Measurements from ENCODE around the gene WDR74.
"Not testable (repeated sequence)": the region's sequence is repeated elsewhere in the genome, so short reads cannot be mapped to it uniquely, and the experiment has no call there.

The WDR74 gene

DNA sequence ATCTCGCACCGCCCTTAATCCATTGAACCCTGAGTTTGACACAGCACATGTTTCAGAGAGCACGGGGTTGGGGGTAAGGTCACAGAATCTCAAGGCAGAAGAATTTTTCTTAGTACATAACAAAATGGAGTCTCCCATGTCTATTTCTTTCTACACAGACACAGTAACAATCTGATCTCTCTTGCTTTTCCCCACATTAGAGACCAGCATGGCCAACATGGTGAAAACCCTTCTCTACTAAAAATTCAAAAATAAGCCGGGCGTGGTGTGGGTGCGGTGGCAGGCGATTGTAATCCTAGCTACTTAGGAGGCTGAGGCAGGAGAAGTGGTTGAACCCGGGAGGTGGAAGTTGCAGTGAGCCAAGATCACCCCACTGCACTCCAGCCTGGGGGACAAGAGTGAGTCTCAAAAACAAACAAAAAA lies 19.9 kb upstream of the WDR74 start:
- DNase-seq (ENCODE audit: low spot score), result not testable (repeated sequence)

DNA sequence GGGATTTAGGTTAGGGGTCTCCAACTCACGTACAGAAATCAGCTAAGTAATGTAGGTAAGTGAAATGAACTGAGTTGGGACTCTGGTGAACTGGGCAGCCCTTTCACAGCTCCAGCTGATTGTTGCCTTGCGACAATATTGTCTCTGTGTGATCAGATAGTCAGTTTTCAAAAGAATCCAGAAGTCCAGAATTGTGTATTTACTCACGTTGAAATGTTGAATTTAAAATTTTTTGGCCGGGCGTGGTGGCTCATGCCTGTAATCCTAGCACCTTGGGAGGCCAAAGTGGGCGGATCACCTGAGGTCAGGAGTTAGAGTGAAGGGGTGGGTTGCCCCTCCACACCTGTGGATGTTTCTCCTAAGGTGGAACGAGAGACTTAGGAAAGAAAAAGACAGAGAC lies 18.8 kb upstream of the WDR74 start:
- DNase-seq (ENCODE audit: low spot score), result no peak

DNA sequence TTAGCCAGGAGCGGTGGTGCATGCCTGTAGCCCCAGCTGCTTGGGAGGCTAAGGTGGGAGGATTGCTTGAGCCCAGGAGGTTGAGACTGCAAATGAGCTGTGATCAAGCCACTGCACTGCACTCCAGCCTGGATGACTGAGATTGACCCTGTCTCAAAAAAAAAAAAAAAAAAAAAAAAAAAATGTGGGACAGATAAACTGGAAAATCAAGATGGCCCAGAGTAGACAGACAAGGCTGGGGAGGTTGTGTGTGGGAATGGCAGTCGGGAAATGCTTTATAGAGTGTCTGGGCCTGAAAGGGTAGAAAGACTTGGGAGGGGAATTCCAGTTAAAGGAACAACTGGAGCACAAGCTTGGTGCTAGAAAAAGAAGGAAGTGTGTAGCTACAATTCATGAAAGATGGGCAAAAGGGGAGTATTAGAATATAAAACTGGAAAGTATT lies 18.2 kb upstream of the WDR74 start:
- no peak for DNase-seq (ENCODE audit: low spot score)

GRCh38 chr11:62856333-62856895 lies 17.0 kb upstream of the WDR74 start:
- DNase-seq (ENCODE audit: low spot score), result no peak

DNA sequence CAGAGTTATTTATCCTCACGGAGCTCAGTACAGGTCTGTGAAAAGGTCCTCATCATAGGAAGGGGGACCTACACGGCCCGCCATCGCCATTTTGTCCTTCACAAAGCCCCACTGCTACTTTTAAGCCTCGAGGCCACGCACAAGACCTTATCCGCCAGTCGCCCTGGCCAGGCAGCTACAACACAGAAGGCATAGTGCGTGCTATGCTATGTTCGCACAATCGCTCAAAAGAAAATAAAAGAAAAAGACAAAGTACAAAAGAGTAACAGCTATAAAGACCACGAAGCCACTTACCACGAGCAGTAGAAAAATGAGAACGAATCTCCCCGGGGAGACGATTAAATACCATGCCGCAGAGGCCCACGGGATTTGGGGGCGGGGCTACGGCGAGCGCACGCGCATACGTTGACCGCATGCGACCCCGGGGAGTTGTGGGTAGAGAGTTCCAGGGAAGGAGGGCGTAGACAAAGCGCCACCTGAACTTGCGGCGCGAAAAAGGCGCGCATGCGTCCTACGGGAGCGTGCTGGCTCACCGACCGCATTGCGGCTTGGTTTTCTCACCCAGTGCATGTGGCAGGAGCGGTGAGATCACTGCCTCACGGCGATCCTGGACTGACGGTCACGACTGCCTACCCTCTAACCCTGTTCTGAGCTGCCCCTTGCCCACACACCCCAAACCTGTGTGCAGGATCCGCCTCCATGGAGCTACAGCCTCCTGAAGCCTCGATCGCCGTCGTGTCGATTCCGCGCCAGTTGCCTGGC lies 16.4 kb upstream of the WDR74 start:
- DNase-seq (ENCODE audit: low spot score), result peak; percentile 98

DNA sequence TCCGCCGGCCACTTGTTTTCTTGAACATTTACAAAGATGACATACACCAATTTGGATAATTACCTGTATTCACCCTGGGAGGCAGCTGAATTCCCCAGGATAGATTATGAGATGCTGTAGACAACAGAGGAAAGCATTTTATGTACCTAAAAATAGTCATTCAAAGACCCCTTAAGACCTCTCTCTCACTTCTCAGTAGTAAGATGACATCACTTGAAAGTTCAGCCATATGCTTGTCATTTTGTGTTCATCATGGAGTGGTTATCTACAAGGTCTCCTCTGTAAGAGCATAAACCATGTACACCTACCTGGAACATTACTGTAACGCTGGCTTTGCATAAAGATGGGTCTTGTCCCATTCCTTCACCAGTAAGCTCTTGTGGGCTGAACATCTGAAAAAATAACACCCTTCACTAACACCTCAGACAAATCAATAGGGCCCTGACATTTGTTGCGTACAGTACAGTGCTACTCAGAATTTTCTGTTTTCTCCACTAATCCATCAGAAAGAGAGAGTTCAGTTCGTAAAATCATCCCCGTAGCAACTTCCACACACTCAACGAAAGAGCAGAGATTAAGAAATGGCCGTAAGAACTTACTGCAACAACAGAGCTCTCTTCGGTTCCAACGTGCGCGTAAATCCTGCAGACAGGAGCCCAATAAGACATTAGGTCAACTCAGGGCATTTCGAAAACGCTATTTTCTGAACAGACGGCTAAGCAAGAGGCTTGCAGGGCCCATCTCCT lies 15.6 kb upstream of the WDR74 start:
- DNase-seq (ENCODE audit: low spot score), result no peak

- no peak for DNase-seq (ENCODE audit: low spot score)
Observed at GRCh38 chr11:62854013-62854824, 14.8 kb upstream of the WDR74 start.

DNA sequence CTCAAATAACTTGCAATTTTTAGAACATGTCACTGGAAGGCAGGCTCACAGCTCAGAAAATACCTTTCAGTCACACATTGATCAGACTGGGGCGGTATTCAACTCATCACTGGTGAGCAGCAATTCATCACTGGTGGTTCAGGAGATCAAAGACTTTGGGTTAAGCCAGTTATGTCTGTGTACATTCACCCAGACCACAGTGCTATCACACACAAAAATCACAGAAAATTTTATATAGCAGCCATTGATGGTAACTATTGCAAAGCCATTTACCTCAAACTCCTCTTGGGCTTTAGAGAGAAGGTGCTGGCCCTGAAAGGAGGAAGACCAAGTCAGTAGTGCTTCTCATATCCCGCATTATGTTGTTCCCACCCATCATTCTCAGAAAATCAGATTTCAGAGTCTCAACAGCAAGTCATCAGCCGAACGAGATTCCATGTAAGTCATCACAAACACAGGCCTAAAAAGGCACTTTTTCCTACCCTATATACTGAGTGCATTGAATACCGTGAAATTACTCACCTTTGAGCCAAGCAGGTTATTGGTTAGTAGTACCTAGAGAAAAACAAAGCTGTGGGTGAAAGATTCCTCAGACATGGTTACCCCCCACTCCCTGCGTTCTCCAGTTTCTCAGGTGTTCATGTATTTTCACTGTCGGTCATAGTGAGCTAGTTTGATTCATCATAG lies 14.0 kb upstream of the WDR74 start:
- DNase-seq (ENCODE audit: low spot score), result peak; percentile 45

DNA sequence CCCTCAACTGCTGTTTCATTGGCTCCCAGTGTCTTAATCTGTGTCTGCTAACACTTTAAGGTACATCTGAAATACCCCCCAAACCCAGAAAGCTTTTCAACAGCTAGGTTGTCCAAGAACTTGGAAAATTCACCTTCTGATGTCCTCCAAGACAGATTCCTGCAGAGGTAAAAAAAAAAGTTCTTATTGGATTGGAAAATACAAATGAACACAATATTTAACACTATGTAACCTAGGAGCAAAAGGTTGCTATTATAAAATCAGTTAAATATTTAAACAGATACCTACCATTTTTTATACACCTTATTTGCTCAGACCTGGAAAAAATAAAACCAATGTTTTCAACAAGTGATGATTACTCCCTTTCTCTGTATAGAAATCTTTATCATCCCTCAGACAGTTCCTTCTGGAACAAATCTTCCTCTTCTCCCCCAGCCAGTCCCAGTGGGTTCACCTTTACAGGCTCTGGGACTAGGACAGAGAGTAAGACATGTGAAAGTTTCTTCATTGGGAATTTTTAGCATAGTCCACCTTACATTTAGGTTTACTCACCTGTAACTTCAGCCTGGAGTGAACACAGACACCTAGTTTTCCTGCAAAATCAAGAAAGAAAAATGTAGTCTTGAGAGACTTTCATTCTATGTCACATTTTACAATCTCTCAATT lies 13.3 kb upstream of the WDR74 start:
- no peak for DNase-seq (ENCODE audit: low spot score)

GRCh38 chr11:62851807-62852522 lies 12.6 kb upstream of the WDR74 start:
- no peak for DNase-seq (ENCODE audit: low spot score)

GRCh38 chr11:62850911-62851806 lies 11.8 kb upstream of the WDR74 start:
- DNase-seq (ENCODE audit: low spot score), result peak; percentile 41

DNA sequence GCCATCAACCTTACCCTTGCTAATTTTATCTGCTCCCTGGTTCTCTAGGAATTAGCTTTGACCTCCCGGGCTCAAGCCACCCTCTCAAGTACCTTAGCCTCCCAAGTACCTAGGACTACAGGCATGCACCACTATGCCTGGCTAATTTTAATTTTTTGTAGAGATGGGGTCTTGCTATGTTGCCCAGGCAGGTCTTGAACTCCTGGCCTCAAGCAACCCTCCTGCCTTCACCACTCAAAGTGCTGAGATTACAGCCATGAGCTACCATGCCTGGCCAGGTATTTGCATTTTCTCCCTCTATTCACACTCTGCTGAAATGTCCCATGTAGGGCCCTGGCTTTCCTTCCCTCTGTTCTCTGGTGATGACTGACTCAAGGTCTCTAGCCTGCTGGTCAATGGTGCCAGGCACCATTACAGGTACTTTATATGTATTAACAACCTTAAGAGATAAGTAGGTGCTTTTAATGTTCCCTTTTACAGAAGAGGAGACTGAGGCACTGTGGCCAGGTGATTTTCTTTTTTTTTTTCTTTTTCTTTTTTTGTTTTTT lies 8.5 kb upstream of the WDR74 start:
- no peak for DNase-seq (ENCODE audit: low spot score)

DNA sequence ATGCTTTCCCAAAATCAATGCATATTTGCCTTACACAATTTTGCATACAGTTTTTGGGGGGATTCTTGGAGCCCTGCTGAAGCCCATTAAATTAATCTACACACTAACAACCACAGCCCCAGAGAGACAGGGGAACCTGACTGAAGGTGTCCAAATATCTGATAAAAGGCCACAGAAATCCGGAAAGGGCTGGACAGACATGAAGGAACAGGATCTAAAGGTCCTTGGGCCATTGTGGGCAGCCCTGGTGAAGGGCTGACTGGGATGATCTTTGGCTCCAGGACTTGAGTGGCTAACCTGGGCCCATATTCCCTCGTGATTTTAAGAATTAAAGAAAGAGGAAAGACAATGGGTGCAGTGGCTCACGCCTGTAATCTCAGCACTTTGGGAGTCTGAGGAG lies 6.8 kb upstream of the WDR74 start:
- DNase-seq (ENCODE audit: low spot score), result no peak

DNA sequence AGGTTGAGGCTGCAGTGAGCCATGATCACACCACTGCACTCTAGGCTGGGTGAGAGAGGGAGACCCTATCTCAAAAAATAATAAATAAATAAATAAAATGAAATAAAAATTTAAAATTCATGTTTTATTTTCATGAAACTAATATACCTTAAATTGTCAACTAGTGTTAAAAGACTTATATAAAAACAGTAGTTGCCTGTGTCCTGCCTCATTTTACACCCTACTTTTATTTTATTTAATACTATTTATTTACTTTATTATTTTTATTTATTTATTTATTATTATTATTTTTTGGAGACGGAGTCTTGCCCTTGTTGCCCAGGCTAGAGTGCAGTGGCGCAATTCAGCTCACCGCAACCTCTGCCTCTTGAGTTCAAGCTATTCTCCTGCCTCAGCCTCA lies 4.8 kb upstream of the WDR74 start:
- no peak for DNase-seq (ENCODE audit: low spot score)

DNA sequence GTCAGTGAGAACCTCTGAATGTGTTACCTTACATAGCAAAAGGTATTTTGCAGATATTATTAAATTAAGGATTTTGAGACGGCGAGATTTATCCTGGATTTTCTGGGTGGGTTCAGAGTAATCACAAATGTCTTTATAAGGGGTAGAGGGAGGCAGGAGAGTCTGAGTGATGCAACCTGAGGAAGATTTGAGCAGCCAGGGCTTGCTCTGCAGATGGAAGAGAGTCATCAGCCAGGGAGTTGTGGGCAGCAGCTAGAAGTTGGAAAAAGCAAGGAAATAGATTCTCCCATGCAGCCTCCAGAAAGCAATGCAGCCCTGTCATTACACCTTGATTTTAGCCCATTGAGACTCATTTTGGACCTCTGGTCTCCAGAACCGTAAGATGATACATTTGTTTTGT lies 4.1 kb upstream of the WDR74 start:
- no peak for DNase-seq (ENCODE audit: low spot score)

DNA sequence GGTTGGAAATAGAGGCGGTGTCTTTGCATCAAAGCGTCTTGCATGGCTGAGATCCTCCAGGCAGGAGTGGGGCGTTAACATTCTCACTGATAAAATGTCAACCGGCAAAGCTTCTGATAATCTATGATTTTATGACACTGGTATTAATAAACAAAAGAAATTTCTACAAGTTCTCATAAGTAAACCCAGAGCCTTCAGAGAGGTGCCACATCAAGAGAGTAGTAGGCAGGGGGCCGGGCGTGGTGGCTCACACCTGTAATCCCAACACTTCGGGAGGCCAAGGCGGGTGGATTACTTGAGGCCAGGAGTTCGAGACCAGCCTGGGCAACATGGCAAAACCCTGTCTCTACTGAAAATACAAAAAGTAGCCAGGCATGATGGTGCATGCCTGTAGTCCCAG lies 3.5 kb upstream of the WDR74 start:
- not testable (repeated sequence) for DNase-seq (ENCODE audit: low spot score)

DNA sequence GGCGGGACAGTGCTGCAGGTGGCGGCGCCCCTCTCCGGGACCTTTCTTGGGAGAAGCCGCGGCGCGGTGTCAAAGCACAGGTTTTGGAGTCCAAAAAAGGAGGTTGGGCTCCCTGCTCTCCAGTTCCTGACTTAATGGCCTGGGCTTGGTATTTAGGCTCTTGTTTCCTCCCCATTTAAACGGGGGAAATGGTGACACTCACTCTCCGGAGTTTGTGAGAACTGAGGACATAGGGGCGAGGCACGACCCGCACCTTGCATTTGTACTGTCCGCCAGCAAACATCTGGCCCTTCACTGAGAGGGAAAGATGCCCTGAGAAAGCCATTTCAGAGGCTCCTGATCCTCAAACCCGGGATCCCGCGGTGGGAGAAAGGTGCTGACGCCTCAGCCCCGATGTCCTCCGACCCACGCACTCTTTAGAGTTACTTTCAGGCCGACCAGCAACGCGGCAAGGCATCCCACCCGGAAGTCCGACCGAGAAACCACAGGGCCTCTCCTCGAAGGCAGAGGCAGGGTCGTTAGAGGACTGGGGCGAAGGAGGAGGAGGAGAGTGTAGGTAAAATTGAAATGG lies 2.9 kb upstream of the WDR74 start:
- DNase-seq (ENCODE audit: low spot score), result peak; percentile 73

DNA sequence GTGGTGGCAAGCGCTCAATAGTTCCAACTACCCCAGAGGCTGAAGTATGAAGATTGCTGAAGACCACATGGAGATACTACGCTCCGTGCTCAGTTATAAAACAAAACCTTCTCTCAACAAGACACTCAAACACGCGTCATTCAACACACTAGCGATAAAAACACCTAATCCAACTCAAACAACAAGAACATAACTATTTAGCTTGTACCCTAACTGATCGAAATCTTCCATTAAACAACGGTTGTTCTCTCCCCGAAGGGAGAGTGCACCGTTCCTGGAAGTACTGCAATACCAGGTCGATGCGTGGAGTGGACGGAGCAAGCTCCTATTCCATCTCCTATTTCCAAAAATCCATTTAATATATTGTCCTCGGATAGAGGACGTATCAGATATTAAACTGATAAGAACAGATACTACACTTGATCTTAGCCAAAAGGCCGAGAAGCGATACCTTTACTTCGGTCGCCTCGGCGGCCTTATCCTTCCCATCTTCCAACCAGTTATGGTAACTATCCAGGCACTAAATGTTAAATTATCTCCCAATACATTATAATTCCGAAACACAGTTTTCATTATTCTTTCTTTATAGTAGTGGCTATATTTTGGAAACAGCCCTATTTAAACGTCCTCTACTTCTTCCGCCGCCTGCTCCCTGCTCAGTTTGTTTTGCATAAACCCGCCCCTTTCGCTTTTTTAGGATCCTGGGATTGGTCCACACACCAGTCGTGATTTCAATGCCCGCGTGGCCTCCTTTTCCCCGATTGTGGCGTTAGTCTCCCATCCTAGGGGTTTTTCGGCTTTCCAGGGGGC lies 2.2 kb upstream of the WDR74 start:
- DNase-seq (ENCODE audit: low spot score), result peak; percentile 100
